GM21786 (cell line): Measurements from ENCODE around the gene PRKCH.
"Not testable (repeated sequence)": the region's sequence is repeated elsewhere in the genome, so short reads cannot be mapped to it uniquely, and the experiment has no call there.

Source experiments
- ATAC-seq: cut with Tn5 transposase; IDR thresholded peaks from one replicate; pipeline ENCODE4 v1.9.1; 2021; ENCODE audit not compliant: unreplicated experiment

The PRKCH gene

DNA sequence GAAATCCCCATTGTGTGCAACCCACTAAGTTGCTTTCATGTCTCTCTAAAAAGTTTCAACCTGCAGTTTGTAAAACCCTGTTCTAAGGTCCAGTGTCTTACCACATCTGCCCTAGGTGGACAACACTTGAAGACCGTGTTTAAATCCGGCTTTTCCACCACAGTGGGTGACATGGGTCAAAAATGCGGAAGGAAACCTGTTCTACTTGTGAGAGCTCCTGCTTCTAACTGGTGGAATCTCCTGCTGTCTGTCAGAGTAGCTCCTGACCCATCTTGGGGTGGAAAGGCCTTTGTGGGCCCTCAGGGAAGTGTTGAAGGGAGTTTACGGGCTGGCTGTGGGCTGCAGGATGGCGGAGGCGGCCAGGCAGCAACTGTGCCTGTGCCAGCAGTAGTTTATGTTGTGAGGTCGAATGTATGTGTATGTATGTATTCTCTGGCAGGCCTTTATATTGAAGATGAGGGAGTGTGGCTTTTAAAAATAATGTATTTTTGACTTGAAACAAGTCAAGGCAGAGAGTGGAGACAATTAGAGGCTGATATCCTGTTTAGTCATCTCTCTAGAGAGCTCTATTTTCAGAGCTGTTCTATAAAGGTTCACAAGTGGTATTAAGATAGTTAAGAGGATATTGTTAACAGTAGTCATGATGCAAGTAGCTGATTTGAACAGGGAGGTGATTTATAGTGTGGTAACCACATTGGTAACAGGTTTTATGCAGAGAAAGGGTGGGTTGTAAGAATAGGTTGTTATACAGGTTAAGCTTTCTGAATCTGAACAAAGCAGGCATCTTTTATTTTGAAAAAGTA is 67.0 kb downstream of the PRKCH start:
- peak; percentile 69 for ATAC-seq

GRCh38 chr14:61388976-61389576 is 67.7 kb downstream of the PRKCH start:
- no peak for ATAC-seq

- no peak for ATAC-seq
Observed at GRCh38 chr14:61391119-61391518, 69.7 kb downstream of the PRKCH start.

GRCh38 chr14:61392297-61392696 is 70.9 kb downstream of the PRKCH start:
- ATAC-seq = no peak

GRCh38 chr14:61394542-61394941 is 73.2 kb downstream of the PRKCH start:
- ATAC-seq = no peak

DNA sequence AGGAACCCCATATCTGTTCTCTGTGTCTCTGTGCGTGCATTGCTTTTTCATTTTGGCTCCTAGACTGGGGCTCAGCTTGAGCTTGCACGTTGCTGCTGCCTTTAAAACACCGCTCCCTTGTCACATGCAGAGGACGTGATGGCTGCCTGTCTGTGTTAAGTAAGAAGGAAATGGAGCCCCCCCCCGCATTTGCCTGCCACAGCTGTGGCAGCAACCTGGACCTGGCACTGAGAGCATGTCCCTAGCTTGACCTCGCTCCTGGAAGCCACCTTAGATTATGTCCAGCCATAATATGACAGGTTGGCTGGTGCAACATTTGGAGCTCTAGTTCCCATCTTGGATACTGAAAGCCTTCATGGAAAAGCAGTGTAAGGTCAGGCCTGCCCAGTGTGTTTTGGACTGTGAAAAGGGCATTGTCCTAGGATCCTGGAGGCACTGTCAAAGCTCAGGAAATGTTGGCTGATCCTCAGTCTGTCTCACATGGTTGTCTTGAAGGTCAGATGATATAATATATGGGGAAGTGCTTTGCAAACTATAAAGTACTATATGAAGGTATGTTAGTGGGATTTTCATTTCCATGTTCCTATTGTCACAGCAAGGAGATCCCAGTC is 73.8 kb downstream of the PRKCH start:
- ATAC-seq = no peak

GRCh38 chr14:61396279-61396678 is 74.9 kb downstream of the PRKCH start:
- no peak for ATAC-seq

DNA sequence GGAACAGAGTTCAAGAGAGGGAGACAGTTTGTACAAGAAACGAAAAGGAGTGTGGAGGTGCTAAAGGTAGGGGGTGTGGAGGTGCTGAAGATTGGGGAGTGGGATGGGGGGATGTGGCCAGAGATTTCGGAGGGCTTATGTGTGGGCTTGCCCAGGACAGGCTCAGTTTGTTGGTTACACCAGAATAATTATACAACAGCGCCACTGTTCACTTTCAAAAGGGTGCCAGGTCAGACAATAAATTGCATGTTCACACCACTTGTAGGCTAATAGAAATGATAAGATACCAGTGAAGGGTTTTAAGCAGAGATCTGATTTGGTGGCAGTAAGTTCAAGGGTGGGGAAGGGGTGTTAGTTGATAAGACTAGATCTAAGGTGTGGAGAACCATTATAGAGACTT is 75.3 kb downstream of the PRKCH start:
- no peak for ATAC-seq

- ATAC-seq = no peak
Observed at GRCh38 chr14:61397615-61398014, 76.2 kb downstream of the PRKCH start.

GRCh38 chr14:61398221-61398620 is 76.8 kb downstream of the PRKCH start:
- ATAC-seq = no peak

DNA sequence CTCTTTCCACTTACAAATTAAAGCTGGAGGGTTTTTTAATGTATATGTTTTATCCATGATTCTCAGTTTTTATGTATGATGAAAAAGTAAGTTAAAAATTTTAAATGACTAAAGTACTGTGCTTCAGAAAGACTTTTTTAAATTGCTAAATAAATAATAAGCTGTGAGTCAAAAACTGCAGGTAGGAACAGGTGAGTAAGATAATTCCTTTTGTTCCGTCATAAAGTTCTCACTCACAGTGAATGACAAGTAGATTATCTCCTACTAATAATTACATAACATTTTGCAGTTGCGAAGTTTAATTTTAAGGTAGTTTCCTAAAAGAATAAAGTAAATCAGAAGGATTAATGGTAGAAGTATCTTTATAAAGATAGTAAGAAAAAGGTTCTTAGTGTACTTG is 78.0 kb downstream of the PRKCH start:
- no peak for ATAC-seq

- ATAC-seq = no peak
Observed at GRCh38 chr14:61401461-61401860, 80.1 kb downstream of the PRKCH start.

DNA sequence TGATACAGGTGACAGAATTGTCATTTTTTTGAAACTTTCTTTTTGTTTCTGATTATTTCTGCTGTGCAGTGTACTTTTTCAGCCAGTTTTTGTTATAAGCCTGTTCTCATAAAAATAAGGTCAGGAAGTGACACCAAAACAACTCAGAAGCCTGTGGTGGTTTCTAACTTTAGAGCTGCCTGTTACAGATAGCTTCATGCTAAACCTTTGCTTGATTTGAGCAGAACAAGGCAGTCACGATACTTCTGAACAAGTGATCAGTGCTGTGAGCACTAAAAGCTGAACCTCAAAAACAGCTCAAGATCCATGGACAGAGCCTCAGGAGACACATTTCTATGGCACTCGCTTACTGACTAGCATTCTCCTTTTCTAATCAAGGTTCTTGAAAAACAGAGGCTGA is 82.0 kb downstream of the PRKCH start:
- peak; percentile 72 for ATAC-seq

- ATAC-seq = no peak
Observed at GRCh38 chr14:61404637-61405036, 83.3 kb downstream of the PRKCH start.

DNA sequence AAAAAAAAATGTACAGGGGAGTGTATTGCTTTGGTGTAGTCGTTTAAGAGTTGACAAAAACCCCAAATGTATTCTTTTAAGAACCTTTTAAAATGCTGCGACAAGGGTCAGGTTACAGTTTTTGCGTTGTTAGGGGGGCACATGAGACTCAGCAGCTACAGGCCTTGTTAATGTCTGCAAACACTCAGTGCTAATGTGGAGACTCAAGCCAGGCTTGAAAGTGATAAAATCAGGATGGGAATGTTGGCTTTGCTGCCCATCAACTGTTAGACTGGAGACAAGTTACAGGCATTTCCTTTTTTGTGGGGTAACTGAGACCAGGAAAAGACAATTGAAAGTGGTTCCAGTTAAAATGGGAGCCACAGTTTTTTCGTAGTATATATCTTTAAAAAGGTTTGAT is 84.8 kb downstream of the PRKCH start:
- no peak for ATAC-seq

DNA sequence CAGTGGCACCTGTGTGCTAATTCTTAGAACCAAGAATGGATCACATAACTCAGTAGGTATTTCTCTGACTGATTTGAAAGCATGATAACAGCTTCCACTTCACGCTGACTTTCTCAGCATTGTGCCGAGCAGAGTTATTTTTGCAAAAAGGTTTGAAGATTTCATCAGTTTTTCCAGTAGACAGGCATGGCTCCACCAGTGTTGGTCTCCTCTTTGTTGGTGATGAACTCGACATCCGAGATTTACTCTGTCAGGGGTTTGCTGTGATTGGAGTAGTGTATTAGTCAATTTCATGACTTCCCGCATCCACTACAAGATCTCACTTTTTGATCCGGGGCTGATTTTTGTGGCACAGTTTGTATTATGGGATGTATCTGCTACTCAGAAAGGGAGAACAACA is 85.3 kb downstream of the PRKCH start:
- no peak for ATAC-seq

GRCh38 chr14:61408498-61408897 is 87.1 kb downstream of the PRKCH start:
- no peak for ATAC-seq

DNA sequence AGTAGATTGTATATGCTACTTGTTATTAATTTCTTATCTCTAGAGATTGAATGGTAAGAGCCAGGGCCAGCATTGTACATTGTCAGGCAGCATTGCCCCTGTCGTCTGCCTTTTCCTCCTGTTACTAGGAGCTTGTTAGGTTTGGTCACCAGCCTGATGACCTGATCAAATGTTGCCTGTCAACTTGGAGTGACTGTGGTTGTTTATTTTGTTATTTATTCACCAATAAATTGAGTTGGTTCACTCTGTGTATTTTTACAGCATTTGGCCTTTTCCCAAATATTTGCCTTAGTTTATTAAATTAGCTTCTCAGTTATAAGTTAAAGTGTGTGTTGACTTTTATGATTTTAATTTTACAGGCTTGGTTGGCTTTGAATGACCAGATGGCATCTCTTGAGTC is 88.4 kb downstream of the PRKCH start:
- ATAC-seq = no peak

- ATAC-seq = not testable (repeated sequence)
Observed at GRCh38 chr14:61415934-61416333, 94.6 kb downstream of the PRKCH start.

DNA sequence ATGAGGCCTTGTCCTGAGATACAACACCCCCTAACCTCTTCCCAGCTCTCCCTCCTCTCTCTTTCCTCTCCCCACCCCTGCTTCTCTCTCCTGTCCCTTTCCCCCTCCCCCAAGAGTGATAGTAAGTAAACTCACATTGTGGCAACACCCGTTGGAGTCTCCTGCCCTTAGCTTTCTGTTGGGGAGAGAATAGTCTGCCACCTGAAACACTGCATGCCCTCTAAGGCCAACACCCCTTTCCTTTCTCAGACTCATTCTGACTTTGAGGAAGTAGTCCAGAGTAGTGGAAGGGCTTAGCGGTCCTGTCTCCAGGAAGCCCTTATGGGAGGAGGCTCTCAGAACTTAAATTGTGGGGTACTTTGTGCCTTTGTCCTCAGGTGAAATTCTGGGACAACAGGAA is 95.2 kb downstream of the PRKCH start:
- ATAC-seq = peak; percentile 51

- no peak for ATAC-seq
Observed at GRCh38 chr14:61417141-61417540, 95.8 kb downstream of the PRKCH start.

GRCh38 chr14:61417883-61418455 is 96.6 kb downstream of the PRKCH start:
- ATAC-seq = no peak
